ENCODE measurements around the gene ITIH3. TPM values are rescaled to one million over a fixed set of nuclear protein-coding genes. Genes with fewer than 3 reads are reported as not detected.

ITIH3 gene
- total RNA-seq, 1 experiment from 2014 or later = 0.67 TPM

- Histone ChIP-seq H3K4me3 (ENCODE audit: low read depth in 2 of 2, low read length in 2 of 2) (no peak overlapping the region), H3K4me1 (ENCODE audit: control insufficient read depth, insufficient read depth, low read length) (no peaks in the 10 kb centered on the region), H3K27me3 (ENCODE audit: control insufficient read depth, insufficient read depth, low read length) (no peaks in the 10 kb centered on the region), H3K27ac (ENCODE audit: low read length) (no peak overlapping the region), H3K9me3 (ENCODE audit: control insufficient read depth, insufficient read depth, low read depth, low read length) (no peaks in the 10 kb centered on the region), H3K36me3 (ENCODE audit: control insufficient read depth, insufficient read depth, low read length) (0 out of 2 replicates have a peak, but pooled peaks cover 3% of the 10 kb centered on the region)
- ATAC-seq (no peak), DNase-seq (ENCODE audit: low read depth, low spot score) (no peak)
- intact Hi-C loops (cut with micrococcal nuclease; ENCODE audit: unreplicated experiment) = no loop called here
- in situ Hi-C loops (cut with HindIII; ENCODE audit: low pct_unique_long_range_greater_than_20kb, low sequenced_read_pairs) = no loop called here
- TF ChIP-seq TCF7L2 (IDR thresholded peaks at IDR 0.05; ENCODE audit: low read depth, low read length) (no peak), POLR2AphosphoS5 (IDR thresholded peaks at IDR 0.05; ENCODE audit: low read depth, low read length) (no peak), CTCF (IDR thresholded peaks at IDR 0.05) (no peak), SIN3A (IDR thresholded peaks at IDR 0.05; ENCODE audit: borderline replicate concordance, insufficient read depth, low read depth, low read length) (no peak)
- TF ChIP-seq, protein P1, sequence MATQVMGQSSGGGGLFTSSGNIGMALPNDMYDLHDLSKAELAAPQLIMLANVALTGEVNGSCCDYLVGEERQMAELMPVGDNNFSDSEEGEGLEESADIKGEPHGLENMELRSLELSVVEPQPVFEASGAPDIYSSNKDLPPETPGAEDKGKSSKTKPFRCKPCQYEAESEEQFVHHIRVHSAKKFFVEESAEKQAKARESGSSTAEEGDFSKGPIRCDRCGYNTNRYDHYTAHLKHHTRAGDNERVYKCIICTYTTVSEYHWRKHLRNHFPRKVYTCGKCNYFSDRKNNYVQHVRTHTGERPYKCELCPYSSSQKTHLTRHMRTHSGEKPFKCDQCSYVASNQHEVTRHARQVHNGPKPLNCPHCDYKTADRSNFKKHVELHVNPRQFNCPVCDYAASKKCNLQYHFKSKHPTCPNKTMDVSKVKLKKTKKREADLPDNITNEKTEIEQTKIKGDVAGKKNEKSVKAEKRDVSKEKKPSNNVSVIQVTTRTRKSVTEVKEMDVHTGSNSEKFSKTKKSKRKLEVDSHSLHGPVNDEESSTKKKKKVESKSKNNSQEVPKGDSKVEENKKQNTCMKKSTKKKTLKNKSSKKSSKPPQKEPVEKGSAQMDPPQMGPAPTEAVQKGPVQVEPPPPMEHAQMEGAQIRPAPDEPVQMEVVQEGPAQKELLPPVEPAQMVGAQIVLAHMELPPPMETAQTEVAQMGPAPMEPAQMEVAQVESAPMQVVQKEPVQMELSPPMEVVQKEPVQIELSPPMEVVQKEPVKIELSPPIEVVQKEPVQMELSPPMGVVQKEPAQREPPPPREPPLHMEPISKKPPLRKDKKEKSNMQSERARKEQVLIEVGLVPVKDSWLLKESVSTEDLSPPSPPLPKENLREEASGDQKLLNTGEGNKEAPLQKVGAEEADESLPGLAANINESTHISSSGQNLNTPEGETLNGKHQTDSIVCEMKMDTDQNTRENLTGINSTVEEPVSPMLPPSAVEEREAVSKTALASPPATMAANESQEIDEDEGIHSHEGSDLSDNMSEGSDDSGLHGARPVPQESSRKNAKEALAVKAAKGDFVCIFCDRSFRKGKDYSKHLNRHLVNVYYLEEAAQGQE (IDR thresholded peaks at IDR 0.05; ENCODE audit: insufficient read depth in 1 of 2, low read depth in 2 of 2, low read length in 1 of 2) = no peak
- ChIA-PET POLR2A (no interaction called here), CTCF (no interaction called here)
- BruUV-seq (replicated peaks) = no TSS peak
These were observed 40.2 kb upstream of the ITIH3 start for GRCh38 chr3:52754373-52754772.

GRCh38 chr3:52756141-52756540, 38.5 kb upstream of the ITIH3 start:
- peaks cover 3% of the 10 kb centered on the region; the same call in 1 of the 2 replicates for H3K36me3 ChIP-seq (ENCODE audit: control insufficient read depth, insufficient read depth, low read length)
- intact Hi-C loops (cut with micrococcal nuclease; ENCODE audit: unreplicated experiment) (no loop called here), in situ Hi-C loops (cut with HindIII; ENCODE audit: low pct_unique_long_range_greater_than_20kb, low sequenced_read_pairs) (no loop called here)
- H3K27me3 ChIP-seq (ENCODE audit: control insufficient read depth, insufficient read depth, low read length) = no peaks in the 10 kb centered on the region
- no peaks in the 10 kb centered on the region for H3K4me1 ChIP-seq (ENCODE audit: control insufficient read depth, insufficient read depth, low read length)
- TF ChIP-seq TCF7L2 (IDR thresholded peaks at IDR 0.05; ENCODE audit: low read depth, low read length) (no peak), CTCF (IDR thresholded peaks at IDR 0.05) (no peak), POLR2AphosphoS5 (IDR thresholded peaks at IDR 0.05; ENCODE audit: low read depth, low read length) (no peak)
- TF ChIP-seq, protein P1 (IDR thresholded peaks at IDR 0.05; ENCODE audit: insufficient read depth in 1 of 2, low read depth in 2 of 2, low read length in 1 of 2) = no peak
- BruUV-seq (replicated peaks) = no TSS peak
- no peak overlapping the region for H3K4me3 ChIP-seq (ENCODE audit: low read depth in 2 of 2, low read length in 2 of 2)
- H3K9me3 ChIP-seq (ENCODE audit: control insufficient read depth, insufficient read depth, low read depth, low read length) = no peaks in the 10 kb centered on the region
- CTCF ChIA-PET = no interaction called here
- no peak overlapping the region for H3K27ac ChIP-seq (ENCODE audit: low read length)
- ATAC-seq (no peak), DNase-seq (ENCODE audit: low read depth, low spot score) (no peak)
- POLR2A ChIA-PET = no interaction called here
